ENCODE results near the gene CLTA. TPM values are rescaled to one million over a fixed set of nuclear protein-coding genes. Genes with fewer than 3 reads are reported as not detected.

CLTA gene, protein sequence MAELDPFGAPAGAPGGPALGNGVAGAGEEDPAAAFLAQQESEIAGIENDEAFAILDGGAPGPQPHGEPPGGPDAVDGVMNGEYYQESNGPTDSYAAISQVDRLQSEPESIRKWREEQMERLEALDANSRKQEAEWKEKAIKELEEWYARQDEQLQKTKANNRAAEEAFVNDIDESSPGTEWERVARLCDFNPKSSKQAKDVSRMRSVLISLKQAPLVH
- total RNA-seq: 232 and 282 TPM in 2 replicates

GRCh38 chr9:36190388-36191289 lies at the start of gene CLTA:
Gene CLTA, plus strand, starts transcription at chr9:36190921. Its CDS starts 136 bp downstream, at chr9:36191057.

DNA sequence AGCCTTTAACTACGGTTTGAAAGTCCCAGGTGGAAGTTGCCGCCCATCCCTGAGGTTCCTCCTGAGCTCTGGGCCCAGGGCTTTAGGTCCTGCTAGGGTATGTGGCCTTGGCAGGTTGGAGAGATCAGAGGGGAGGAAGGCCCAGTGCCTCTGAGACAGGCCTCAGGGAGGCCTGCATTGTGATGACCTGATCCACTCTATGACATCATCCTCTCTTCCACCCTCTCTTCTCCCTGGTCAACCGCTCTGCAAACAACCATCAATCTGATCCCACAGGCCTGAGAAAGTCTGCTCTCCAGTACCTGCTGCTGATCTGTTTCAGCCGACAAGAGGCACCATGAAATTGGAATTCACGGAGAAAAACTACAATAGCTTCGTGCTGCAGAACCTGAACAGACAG lies 21.6 kb upstream of the CLTA start, which contains the start of gene CCIN:
TSS of gene CCIN (plus strand) at position 223 of the 400 bp plus-strand sequence. CDS start at position 338, 115 bp downstream.

DNA sequence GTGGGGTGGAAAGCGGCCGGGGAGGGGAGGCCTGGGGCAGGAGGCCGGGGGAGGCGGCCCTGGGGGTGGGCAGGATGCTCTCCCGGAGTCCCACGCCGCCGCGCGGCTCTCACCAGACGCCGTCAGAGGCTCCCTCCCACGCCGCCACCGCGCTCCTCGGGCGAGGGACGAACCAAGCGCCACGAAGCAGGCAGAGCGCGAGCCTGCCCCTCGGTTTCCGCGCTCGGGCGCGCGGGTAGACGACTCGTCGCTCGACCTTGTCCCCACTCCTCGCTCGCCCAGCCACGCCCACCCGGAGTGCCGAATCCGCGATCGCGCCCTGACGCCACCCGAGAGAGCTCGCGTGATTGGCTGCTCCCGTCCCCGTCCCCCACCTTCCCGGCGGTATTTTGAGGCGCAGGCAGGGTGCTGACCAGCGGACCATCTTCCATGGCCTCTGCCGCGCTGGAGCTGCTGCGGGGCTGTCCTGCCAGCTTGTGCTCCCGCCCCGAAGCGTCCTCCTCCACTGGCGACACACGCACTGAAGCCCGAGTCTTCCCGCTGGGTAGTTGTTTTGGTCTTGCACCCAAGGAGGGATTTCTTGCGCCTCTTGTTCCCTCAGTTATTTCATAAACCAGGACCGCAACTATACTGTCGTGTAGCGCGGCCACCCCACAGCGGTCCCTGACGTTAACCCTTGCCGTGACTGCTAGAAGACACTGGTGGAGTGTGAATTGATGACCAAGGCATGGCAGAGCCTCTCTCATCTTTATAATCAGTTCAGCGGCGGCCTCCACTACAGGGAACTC lies 67.7 kb downstream of the CLTA start, which contains the start of gene GNE:
TSS of gene GNE (minus strand) at position 241 of the 788 bp plus-strand sequence. CDS start 9,093 bp downstream, outside the sequence.

Other genes starting within 250 kb of the CLTA start
- not detected in 2 replicates for gene OR2S2, start 232.8 kb upstream of the CLTA start, total RNA-seq
- gene RECK, start 154.0 kb upstream of the CLTA start, total RNA-seq: 2.8 and 3.0 TPM in 2 replicates
- gene GLIPR2, start 54.2 kb upstream of the CLTA start, total RNA-seq: 1.9 and 2.0 TPM in 2 replicates
- gene CCIN, start 21.5 kb upstream of the CLTA start, total RNA-seq: not detected in 2 replicates
- gene GNE, start 67.5 kb downstream of the CLTA start, total RNA-seq: 15.4 and 16.2 TPM in 2 replicates
- gene RNF38, start 209.3 kb downstream of the CLTA start, total RNA-seq: 3.7 and 5.9 TPM in 2 replicates